ENCODE results near the gene FHOD3.

FHOD3 gene

GRCh38 chr18:36387310-36387709 lies 89.8 kb downstream of the FHOD3 start:
- no peak for DNase-seq

GRCh38 chr18:36388310-36388709 lies 90.8 kb downstream of the FHOD3 start:
- DNase-seq, result no peak

GRCh38 chr18:36389027-36389426 lies 91.5 kb downstream of the FHOD3 start:
- DNase-seq, result no peak

GRCh38 chr18:36389811-36390581 lies 92.5 kb downstream of the FHOD3 start:
- DNase-seq, result no peak

GRCh38 chr18:36391426-36392145 lies 94.1 kb downstream of the FHOD3 start:
- DNase-seq, result no peak

- no peak for DNase-seq
These were observed 94.9 kb downstream of the FHOD3 start for GRCh38 chr18:36392164-36392978.

GRCh38 chr18:36392979-36393287 lies 95.4 kb downstream of the FHOD3 start:
- DNase-seq, result no peak

- DNase-seq, result no peak
These were observed 97.0 kb downstream of the FHOD3 start for GRCh38 chr18:36394486-36394885.

- no peak for DNase-seq
These were observed 98.7 kb downstream of the FHOD3 start for GRCh38 chr18:36396190-36396589.

- DNase-seq, result no peak
These were observed 99.5 kb downstream of the FHOD3 start for GRCh38 chr18:36397033-36397432.

GRCh38 chr18:36398419-36398818 lies 100.9 kb downstream of the FHOD3 start:
- DNase-seq, result no peak

- no peak for DNase-seq
These were observed 101.5 kb downstream of the FHOD3 start for GRCh38 chr18:36399055-36399454.

GRCh38 chr18:36401462-36401861 lies 103.9 kb downstream of the FHOD3 start:
- no peak for DNase-seq

- no peak for DNase-seq
These were observed 105.4 kb downstream of the FHOD3 start for GRCh38 chr18:36402765-36403396.

- DNase-seq, result no peak
These were observed 106.6 kb downstream of the FHOD3 start for GRCh38 chr18:36403896-36404820.

- no peak for DNase-seq
These were observed 108.1 kb downstream of the FHOD3 start for GRCh38 chr18:36405611-36406010.

GRCh38 chr18:36406805-36407204 lies 109.3 kb downstream of the FHOD3 start:
- no peak for DNase-seq

- no peak for DNase-seq
These were observed 111.1 kb downstream of the FHOD3 start for GRCh38 chr18:36408606-36409005.

GRCh38 chr18:36409779-36410178 lies 112.3 kb downstream of the FHOD3 start:
- DNase-seq, result no peak

- no peak for DNase-seq
These were observed 112.8 kb downstream of the FHOD3 start for GRCh38 chr18:36410346-36410745.

- DNase-seq, result no peak
These were observed 114.2 kb downstream of the FHOD3 start for GRCh38 chr18:36411745-36412168.

GRCh38 chr18:36412778-36413177 lies 115.3 kb downstream of the FHOD3 start:
- no peak for DNase-seq

All from central memory CD4-positive, alpha-beta T cell (primary cell).